DND-41 (cell line): ENCODE data around the gene KCNJ15.

Experiments used
- ATAC-seq: fragments of 200-7000 bp; cut with Tn5 transposase; 3 replicates; pipeline ENCODE4 v1.9.1; 2021; ENCODE audit warnings: low read depth; ENCODE audit not compliant: insufficient read depth
- DNase-seq: peaks from one replicate; pipeline ENCODE4 v3.0.0-alpha.2; 2020
- H2AFZ ChIP-seq: 2 replicates; pipeline ENCODE4 v1.6.0; 2012; ENCODE audit warnings: low read depth, low read length
- H3K27ac ChIP-seq: 2 replicates; pipeline ENCODE4 v1.5.1; 2012; ENCODE audit warnings: low read length, inconsistent platforms
- H3K27me3 ChIP-seq: fragments of 200-600 bp; sonication (generic); 2 replicates; pipeline ENCODE4 v1.6.0; 2012; ENCODE audit warnings: low read length, mild to moderate bottlenecking, inconsistent platforms; ENCODE audit not compliant: insufficient read depth, poor library complexity
- H3K36me3 ChIP-seq: 2 replicates; pipeline ENCODE4 v1.5.1; 2012; ENCODE audit warnings: low read length, inconsistent platforms; ENCODE audit not compliant: insufficient read depth
- H3K4me1 ChIP-seq: 2 replicates; pipeline ENCODE4 v1.5.1; 2012; ENCODE audit warnings: mild to moderate bottlenecking, low read length; ENCODE audit not compliant: insufficient read depth
- H3K4me2 ChIP-seq: 2 replicates; pipeline ENCODE4 v1.6.0; 2012; ENCODE audit warnings: mild to moderate bottlenecking, moderate library complexity, low read length, inconsistent platforms; ENCODE audit not compliant: insufficient read depth
- H3K4me3 ChIP-seq, 2 experiments: fragments of 200-600 bp in 1 of 2; shearing (Covaris generic) in 1 of 2; 2 replicates each; pipeline ENCODE4 v1.5.1; 2012 to 2016; ENCODE audit warnings: inconsistent platforms in 2 of 2, low read length in 2 of 2, mild to moderate bottlenecking in 2 of 2, low read depth in 1 of 2, moderate library complexity in 1 of 2
- H3K79me2 ChIP-seq: 2 replicates; pipeline ENCODE4 v1.6.0; 2012; ENCODE audit warnings: low read length, inconsistent platforms; ENCODE audit not compliant: insufficient read depth
- H3K9ac ChIP-seq: 2 replicates; pipeline ENCODE4 v1.6.0; 2012; ENCODE audit warnings: low read depth, mild to moderate bottlenecking, inconsistent platforms, low read length, moderate library complexity
- H3K9me3 ChIP-seq: 2 replicates; pipeline ENCODE4 v1.5.1; 2012; ENCODE audit warnings: low read length, moderate library complexity, mild to moderate bottlenecking, inconsistent platforms; ENCODE audit not compliant: insufficient read depth, severe bottlenecking
- H4K20me1 ChIP-seq: 2 replicates; pipeline ENCODE4 v1.6.0; 2012; ENCODE audit warnings: low read length; ENCODE audit not compliant: insufficient read depth
- EZH2 ChIP-seq: IDR thresholded peaks from 3 replicates; pipeline ENCODE4 v1.6.1; 2012; ENCODE audit warnings: borderline replicate concordance, low read depth, mild to moderate bottlenecking, moderate library complexity, low read length, inconsistent platforms; ENCODE audit not compliant: severe bottlenecking
- TF ChIP-seq, protein P1 (sequence below): IDR thresholded peaks from 2 replicates; pipeline ENCODE4 v1.5.1; 2012; ENCODE audit warnings: borderline replicate concordance, low read length, moderate library complexity, mild to moderate bottlenecking; ENCODE audit not compliant: poor library complexity, severe bottlenecking; ENCODE audit errors: extremely low read depth

KCNJ15 gene

GRCh38 chr21:38223893-38224540 is 32.8 kb upstream of the KCNJ15 start:
- no peak overlapping the region for H3K27ac ChIP-seq
- no peak overlapping the region for H2AFZ ChIP-seq
- H3K4me1 ChIP-seq = no peaks in the 10 kb centered on the region
- no peak for ATAC-seq
- no peak overlapping the region for H3K9ac ChIP-seq
- no peaks in the 10 kb centered on the region for H3K79me2 ChIP-seq
- no peak overlapping the region for H3K4me2 ChIP-seq
- H3K27me3 ChIP-seq = no peaks in the 10 kb centered on the region
- TF ChIP-seq, protein P1, sequence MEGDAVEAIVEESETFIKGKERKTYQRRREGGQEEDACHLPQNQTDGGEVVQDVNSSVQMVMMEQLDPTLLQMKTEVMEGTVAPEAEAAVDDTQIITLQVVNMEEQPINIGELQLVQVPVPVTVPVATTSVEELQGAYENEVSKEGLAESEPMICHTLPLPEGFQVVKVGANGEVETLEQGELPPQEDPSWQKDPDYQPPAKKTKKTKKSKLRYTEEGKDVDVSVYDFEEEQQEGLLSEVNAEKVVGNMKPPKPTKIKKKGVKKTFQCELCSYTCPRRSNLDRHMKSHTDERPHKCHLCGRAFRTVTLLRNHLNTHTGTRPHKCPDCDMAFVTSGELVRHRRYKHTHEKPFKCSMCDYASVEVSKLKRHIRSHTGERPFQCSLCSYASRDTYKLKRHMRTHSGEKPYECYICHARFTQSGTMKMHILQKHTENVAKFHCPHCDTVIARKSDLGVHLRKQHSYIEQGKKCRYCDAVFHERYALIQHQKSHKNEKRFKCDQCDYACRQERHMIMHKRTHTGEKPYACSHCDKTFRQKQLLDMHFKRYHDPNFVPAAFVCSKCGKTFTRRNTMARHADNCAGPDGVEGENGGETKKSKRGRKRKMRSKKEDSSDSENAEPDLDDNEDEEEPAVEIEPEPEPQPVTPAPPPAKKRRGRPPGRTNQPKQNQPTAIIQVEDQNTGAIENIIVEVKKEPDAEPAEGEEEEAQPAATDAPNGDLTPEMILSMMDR = no peak
- TF ChIP-seq EZH2 = no peak
- no peak overlapping the region for H3K4me3 ChIP-seq
- H4K20me1 ChIP-seq = no peaks in the 10 kb centered on the region
- H3K9me3 ChIP-seq = peaks cover 50% of the 10 kb centered on the region
- no peaks in the 10 kb centered on the region for H3K36me3 ChIP-seq
- peak; percentile 25 for DNase-seq

DNA sequence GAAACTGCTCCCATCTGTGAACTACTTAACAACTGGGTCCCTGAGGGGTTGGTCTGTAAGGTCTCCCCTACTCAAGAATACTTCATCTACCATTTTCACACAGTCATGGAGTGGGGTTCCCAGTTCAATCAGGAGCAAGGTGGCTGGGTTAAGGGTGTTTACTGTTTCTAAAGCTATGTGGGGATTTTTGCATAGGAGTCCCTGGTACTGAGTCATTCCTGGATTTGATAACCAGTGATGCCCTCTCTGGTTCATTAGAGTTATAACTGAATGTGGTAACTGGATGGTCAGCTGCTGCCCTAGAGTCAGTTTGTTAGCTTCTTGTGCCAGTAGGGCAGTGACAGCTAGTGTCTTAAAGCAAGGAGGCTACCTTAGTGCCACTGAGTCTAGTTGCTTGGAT is 29.4 kb upstream of the KCNJ15 start:
- no peak overlapping the region for H2AFZ ChIP-seq
- H3K27ac ChIP-seq = no peak overlapping the region
- no peak overlapping the region for H3K4me2 ChIP-seq
- no peaks in the 10 kb centered on the region for H3K36me3 ChIP-seq
- no peak overlapping the region for H3K9ac ChIP-seq
- TF ChIP-seq, protein P1 = no peak
- TF ChIP-seq EZH2 = no peak
- H3K9me3 ChIP-seq = peaks cover 70% of the 10 kb centered on the region
- no peaks in the 10 kb centered on the region for H3K27me3 ChIP-seq
- no peak overlapping the region for H3K4me3 ChIP-seq
- no peaks in the 10 kb centered on the region for H4K20me1 ChIP-seq
- DNase-seq (no peak), ATAC-seq (no peak)
- H3K79me2 ChIP-seq = no peaks in the 10 kb centered on the region
- H3K4me1 ChIP-seq = no peaks in the 10 kb centered on the region

DNA sequence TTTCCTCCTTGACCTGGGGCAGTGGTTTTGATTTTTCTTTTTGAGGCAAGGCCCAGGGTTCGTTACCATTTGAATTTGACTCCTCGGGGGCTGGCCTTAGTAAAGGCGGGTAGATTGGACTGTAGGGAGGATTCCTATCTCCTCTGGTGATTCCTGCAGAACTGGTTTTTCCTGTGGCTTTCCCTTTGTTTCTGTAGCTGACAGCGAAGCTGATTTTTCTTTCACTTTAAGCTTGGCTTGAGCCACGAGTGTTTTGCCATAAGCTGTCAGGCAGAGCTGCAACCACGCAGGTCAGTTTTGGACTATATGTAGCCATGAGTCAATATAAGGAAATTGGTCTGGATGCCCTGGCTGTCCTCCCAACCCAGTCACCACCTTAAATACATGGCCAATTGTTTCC is 28.7 kb upstream of the KCNJ15 start:
- no peaks in the 10 kb centered on the region for H3K27me3 ChIP-seq
- no peak overlapping the region for H2AFZ ChIP-seq
- no peak overlapping the region for H3K9ac ChIP-seq
- H3K4me3 ChIP-seq = no peak overlapping the region
- TF ChIP-seq, protein P1 = no peak
- no peak for TF ChIP-seq EZH2
- no peaks in the 10 kb centered on the region for H3K4me1 ChIP-seq
- ATAC-seq (no peak), DNase-seq (no peak)
- H3K27ac ChIP-seq = no peak overlapping the region
- no peak overlapping the region for H3K4me2 ChIP-seq
- H3K9me3 ChIP-seq = peaks cover 65% of the 10 kb centered on the region
- no peaks in the 10 kb centered on the region for H3K36me3 ChIP-seq
- H3K79me2 ChIP-seq = no peaks in the 10 kb centered on the region
- no peaks in the 10 kb centered on the region for H4K20me1 ChIP-seq

GRCh38 chr21:38228537-38228936 is 28.3 kb upstream of the KCNJ15 start:
- H3K79me2 ChIP-seq = no peaks in the 10 kb centered on the region
- no peaks in the 10 kb centered on the region for H3K27me3 ChIP-seq
- no peak overlapping the region for H3K4me2 ChIP-seq
- no peaks in the 10 kb centered on the region for H3K36me3 ChIP-seq
- H3K27ac ChIP-seq = no peak overlapping the region
- H3K4me1 ChIP-seq = no peaks in the 10 kb centered on the region
- ATAC-seq = no peak
- DNase-seq = no peak
- no peak overlapping the region for H2AFZ ChIP-seq
- H3K9ac ChIP-seq = no peak overlapping the region
- no peaks in the 10 kb centered on the region for H4K20me1 ChIP-seq
- no peak for TF ChIP-seq EZH2
- TF ChIP-seq, protein P1 = no peak
- H3K9me3 ChIP-seq = peaks cover 61% of the 10 kb centered on the region
- H3K4me3 ChIP-seq = no peak overlapping the region
